NK-92 (cell line): ENCODE data around the gene PNLDC1.
"Not testable (repeated sequence)": the region's sequence is repeated elsewhere in the genome, so short reads cannot be mapped to it uniquely, and the experiment has no call there.

Experiments
- DNase-seq: peaks from one replicate; lab custom pipeline; 2025; ENCODE audit not compliant: unreplicated experiment; lab: John Stamatoyannopoulos, UW

The PNLDC1 gene

GRCh38 chr6:159842035-159842434, 42.0 kb downstream of the PNLDC1 start:
- no peak for DNase-seq

- no peak for DNase-seq
Observed at GRCh38 chr6:159844737-159845645, 44.9 kb downstream of the PNLDC1 start.

GRCh38 chr6:159848552-159848951, 48.5 kb downstream of the PNLDC1 start:
- not testable (repeated sequence) for DNase-seq

- DNase-seq = not testable (repeated sequence)
Observed at GRCh38 chr6:159849851-159850250, 49.8 kb downstream of the PNLDC1 start.

GRCh38 chr6:159852877-159853276, 52.8 kb downstream of the PNLDC1 start:
- DNase-seq = no peak

GRCh38 chr6:159853754-159854153, 53.7 kb downstream of the PNLDC1 start:
- no peak for DNase-seq

- no peak for DNase-seq
Observed at GRCh38 chr6:159854959-159855358, 54.9 kb downstream of the PNLDC1 start.

GRCh38 chr6:159858259-159858658, 58.2 kb downstream of the PNLDC1 start:
- DNase-seq = no peak

- no peak for DNase-seq
Observed at GRCh38 chr6:159860482-159860881, 60.4 kb downstream of the PNLDC1 start.

GRCh38 chr6:159862103-159862502, 62.0 kb downstream of the PNLDC1 start:
- DNase-seq = no peak

GRCh38 chr6:159863341-159863740, 63.3 kb downstream of the PNLDC1 start:
- DNase-seq = not testable (repeated sequence)

- no peak for DNase-seq
Observed at GRCh38 chr6:159865226-159865920, 65.3 kb downstream of the PNLDC1 start.

- no peak for DNase-seq
Observed at GRCh38 chr6:159866286-159867247, 66.5 kb downstream of the PNLDC1 start.
